MCF 10A (cell line): ENCODE results near the gene BMP10. TPM values are rescaled to one million over a fixed set of nuclear protein-coding genes. Genes with fewer than 3 reads are reported as not detected.

Experiments
- BruUV-seq: library from RNA; stranded (reverse); fragments of 400-500 nt; replicated peaks from 2 replicates; lab custom pipeline; 2021; lab: Mats Ljungman, UMichigan
- CTCF ChIA-PET: fragments of 300-600 bp; sonication (Branson Sonifier 250); formaldehyde crosslinking; extraction: SDS; loops from one replicate; lab custom pipeline; 2021; ENCODE audit warnings: antibody characterized with exemption, inconsistent platforms; lab: Yijun Ruan, JAX
- POLR2A ChIA-PET: fragments of 300-600, 350-650 bp; sonication (Branson Sonifier 250); formaldehyde crosslinking; extraction: SDS; loops from one replicate; lab custom pipeline; 2020; ENCODE audit warnings: antibody characterized with exemption, inconsistent platforms; lab: Yijun Ruan, JAX
- DNase-seq: peaks from one replicate; pipeline ENCODE4 v3.0.0-alpha.2; 2018; ENCODE audit not compliant: unreplicated experiment
- H3K27ac Mint-ChIP-seq: one replicate; pipeline ENCODE4 v1.8.0; 2022; ENCODE audit warnings: mild to moderate bottlenecking, low read depth, mixed read lengths; ENCODE audit not compliant: unreplicated experiment
- H3K27me3 Mint-ChIP-seq: one replicate; pipeline ENCODE4 v1.8.0; 2022; ENCODE audit warnings: mixed read lengths; ENCODE audit not compliant: insufficient read depth, unreplicated experiment
- H3K36me3 Mint-ChIP-seq: one replicate; pipeline ENCODE4 v1.8.0; 2022; ENCODE audit warnings: mild to moderate bottlenecking, moderate library complexity, mixed read lengths; ENCODE audit not compliant: insufficient read depth, unreplicated experiment
- H3K4me1 Mint-ChIP-seq: one replicate; pipeline ENCODE4 v1.8.0; 2022; ENCODE audit warnings: mixed read lengths; ENCODE audit not compliant: insufficient read depth, unreplicated experiment
- H3K4me3 Mint-ChIP-seq: one replicate; pipeline ENCODE4 v1.8.0; 2022; ENCODE audit warnings: mild to moderate bottlenecking, moderate library complexity, mixed read lengths; ENCODE audit not compliant: unreplicated experiment
- H3K9me3 Mint-ChIP-seq: one replicate; pipeline ENCODE4 v1.8.0; 2022; ENCODE audit warnings: mixed read lengths; ENCODE audit not compliant: unreplicated experiment
- intact Hi-C: fragments of 100-400 bp; cut with micrococcal nuclease; formaldehyde crosslinking; loops from 2 replicates; pipeline ENCODE4 v1.14.1; 2022
- total RNA-seq: library from RNA; stranded (reverse); gene quantifications from 2 replicates; pipeline ENCODE4 v1.2.3, GENCODE V29; 2022
- TF ChIP-seq, protein P1 (sequence below): fragments of 200-600 bp; IDR thresholded peaks from one replicate; pipeline ENCODE4 v1.8.0; 2022; ENCODE audit warnings: antibody characterized with exemption, mild to moderate bottlenecking; ENCODE audit not compliant: unreplicated experiment

Gene BMP10
- total RNA-seq, 1 experiment from 2014 or later = not detected

DNA sequence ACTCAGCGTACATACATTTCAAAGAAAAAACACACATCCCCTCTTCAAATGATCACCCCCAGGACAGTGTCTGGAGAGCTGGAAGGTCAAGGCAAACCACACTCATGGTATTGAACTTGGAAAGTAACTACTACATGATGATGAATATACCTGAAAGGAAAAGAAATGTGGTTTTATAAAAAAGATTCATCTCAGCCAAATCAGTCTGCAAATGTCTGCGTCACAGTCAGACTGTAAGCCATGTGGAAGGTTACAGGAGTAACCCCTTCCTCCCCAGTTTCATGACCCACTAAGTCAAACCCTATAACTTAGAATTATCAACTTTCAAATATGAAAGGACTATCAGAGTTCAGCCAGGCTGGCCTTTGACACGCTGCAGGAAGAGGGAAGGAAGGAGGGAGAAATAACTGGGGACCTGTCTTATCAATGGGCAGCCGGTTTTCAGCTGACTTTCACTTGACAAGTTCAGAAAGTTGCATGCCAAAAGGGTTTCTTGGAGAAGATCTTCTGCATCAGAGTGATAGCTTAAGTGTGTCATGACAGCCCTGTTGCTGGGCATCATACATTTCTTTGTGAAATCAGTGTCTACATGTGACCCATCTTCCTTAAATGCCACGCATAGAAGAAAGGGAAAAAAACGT lies 7.0 kb upstream of the BMP10 start:
- ChIA-PET POLR2A (interaction anchor here (0.7 to 0.9 kb wide), 2 partner anchors 10 to 398 kb away, joined by 3 read pairs; no protein-coding TSS in a partner anchor), CTCF (interaction anchor here (1.3 kb wide), 1 partner anchor 29 kb away, joined by 3 read pairs; no protein-coding TSS in a partner anchor)
- Mint-ChIP-seq H3K27ac (no peak overlapping the region), H3K4me1 (no peaks in the 10 kb centered on the region), H3K36me3 (no peaks in the 10 kb centered on the region), H3K4me3 (no peak overlapping the region), H3K9me3 (no peaks in the 10 kb centered on the region), H3K27me3 (peaks cover 46% of the 10 kb centered on the region)
- intact Hi-C loops = no loop called here
- no peak for DNase-seq
- BruUV-seq = no TSS peak
- TF ChIP-seq, protein P1, sequence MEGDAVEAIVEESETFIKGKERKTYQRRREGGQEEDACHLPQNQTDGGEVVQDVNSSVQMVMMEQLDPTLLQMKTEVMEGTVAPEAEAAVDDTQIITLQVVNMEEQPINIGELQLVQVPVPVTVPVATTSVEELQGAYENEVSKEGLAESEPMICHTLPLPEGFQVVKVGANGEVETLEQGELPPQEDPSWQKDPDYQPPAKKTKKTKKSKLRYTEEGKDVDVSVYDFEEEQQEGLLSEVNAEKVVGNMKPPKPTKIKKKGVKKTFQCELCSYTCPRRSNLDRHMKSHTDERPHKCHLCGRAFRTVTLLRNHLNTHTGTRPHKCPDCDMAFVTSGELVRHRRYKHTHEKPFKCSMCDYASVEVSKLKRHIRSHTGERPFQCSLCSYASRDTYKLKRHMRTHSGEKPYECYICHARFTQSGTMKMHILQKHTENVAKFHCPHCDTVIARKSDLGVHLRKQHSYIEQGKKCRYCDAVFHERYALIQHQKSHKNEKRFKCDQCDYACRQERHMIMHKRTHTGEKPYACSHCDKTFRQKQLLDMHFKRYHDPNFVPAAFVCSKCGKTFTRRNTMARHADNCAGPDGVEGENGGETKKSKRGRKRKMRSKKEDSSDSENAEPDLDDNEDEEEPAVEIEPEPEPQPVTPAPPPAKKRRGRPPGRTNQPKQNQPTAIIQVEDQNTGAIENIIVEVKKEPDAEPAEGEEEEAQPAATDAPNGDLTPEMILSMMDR = no peak

DNA sequence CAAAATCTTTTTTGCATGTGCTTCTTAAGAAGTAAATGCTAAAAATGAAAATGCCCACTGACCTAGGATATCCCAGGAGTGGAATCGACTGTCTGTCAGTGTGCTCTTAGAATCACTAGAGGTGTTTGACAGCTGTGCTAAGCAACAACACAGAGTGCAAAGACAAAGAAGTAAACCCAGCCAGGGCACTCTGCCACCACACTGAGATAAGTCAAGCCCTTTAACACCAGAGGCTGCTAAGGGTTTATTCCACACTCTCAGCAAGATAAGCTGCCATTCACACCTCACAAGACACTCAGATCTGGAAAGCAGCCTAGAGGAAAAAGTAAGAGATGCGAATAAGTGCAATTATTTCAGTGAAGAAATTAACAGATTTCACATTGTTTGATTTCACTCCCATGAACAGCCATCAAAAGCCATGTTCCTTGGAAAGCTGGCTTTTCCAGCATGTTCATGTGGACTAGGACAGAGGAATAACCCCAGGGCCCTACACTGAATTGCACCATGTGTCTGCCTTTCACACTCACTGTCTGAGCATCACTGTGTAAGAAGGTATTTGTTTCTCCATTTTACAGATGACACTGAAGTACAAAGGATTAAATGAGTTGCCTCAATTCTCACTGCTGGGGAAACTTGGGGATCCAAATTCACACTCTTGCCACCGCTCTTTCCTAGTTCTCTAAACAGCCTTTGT lies 6.0 kb upstream of the BMP10 start:
- DNase-seq = no peak
- intact Hi-C loops = no loop called here
- H3K4me3 Mint-ChIP-seq = no peak overlapping the region
- BruUV-seq = no TSS peak
- peaks cover 39% of the 10 kb centered on the region for H3K27me3 Mint-ChIP-seq
- H3K27ac Mint-ChIP-seq = no peak overlapping the region
- POLR2A ChIA-PET = interaction anchor here (0.7 to 1.2 kb wide), 3 partner anchors 9 to 229 kb away, joined by 3 to 4 read pairs (median 3); no protein-coding TSS in a partner anchor
- TF ChIP-seq, protein P1 = no peak
- H3K4me1 Mint-ChIP-seq = no peaks in the 10 kb centered on the region
- no peaks in the 10 kb centered on the region for H3K36me3 Mint-ChIP-seq
- H3K9me3 Mint-ChIP-seq = no peaks in the 10 kb centered on the region
- CTCF ChIA-PET = interaction anchor here (0.6 to 1.3 kb wide), 3 partner anchors 10 to 18 kb away, joined by 3 read pairs; no protein-coding TSS in a partner anchor

DNA sequence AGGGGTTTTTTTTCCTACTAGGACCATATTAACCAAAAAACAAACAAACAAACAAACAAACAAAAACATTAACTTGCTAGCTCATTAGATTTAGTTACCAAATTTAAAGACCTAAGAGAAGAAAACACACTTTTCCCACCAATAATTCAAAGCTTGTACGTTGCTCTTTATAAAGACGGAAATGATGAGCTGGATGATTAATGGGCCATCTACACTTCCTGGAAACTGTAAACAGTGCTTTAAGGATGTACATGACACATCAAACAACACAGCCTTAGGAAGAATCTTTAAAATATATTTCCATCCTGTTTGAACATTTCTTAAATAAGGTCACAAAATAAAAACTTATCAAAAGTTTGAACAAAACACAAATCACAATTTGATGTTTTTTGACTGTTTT lies 982 bp downstream of the BMP10 start:
- POLR2A ChIA-PET = no interaction called here
- H3K4me3 Mint-ChIP-seq = no peak overlapping the region

DNA sequence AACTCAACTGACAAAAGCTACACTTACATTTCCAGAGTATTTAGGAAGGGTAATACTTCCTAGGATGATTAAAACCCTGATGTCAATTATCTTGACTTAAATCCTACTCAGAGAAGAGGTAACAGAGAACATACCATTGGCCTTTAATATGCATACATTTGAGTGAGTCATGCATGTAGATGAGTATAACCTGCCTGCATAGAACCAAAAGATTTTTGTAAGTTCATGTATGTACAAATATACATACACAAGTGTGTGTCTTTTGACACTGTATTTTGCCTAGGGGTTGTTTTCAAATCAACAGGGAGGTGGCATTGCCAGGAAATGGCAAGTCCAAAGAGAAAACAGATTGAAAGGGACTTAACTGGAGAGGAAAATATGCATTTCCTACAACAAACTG lies 6.1 kb downstream of the BMP10 start:
- BruUV-seq = no TSS peak

More for the DNA sequence above, 982 bp downstream of the BMP10 start:
- TF ChIP-seq, protein P1 = no peak
- peak; percentile 5 for DNase-seq
- no peak overlapping the region for H3K27ac Mint-ChIP-seq
- H3K4me1 Mint-ChIP-seq = no peaks in the 10 kb centered on the region
- H3K36me3 Mint-ChIP-seq = peaks cover 6% of the 10 kb centered on the region
- no peaks in the 10 kb centered on the region for H3K9me3 Mint-ChIP-seq
- CTCF ChIA-PET = interaction anchor here (0.6 kb wide), 1 partner anchor 118 kb away, joined by 4 read pairs; no protein-coding TSS in a partner anchor
- BruUV-seq = no TSS peak
- H3K27me3 Mint-ChIP-seq = no peaks in the 10 kb centered on the region
- intact Hi-C loops = no loop called here

More for the DNA sequence above, 6.1 kb downstream of the BMP10 start:
- POLR2A ChIA-PET = no interaction called here
- intact Hi-C loops = no loop called here
- H3K4me1 Mint-ChIP-seq = no peaks in the 10 kb centered on the region
- TF ChIP-seq, protein P1 = no peak
- peaks cover 6% of the 10 kb centered on the region for H3K36me3 Mint-ChIP-seq
- no peak overlapping the region for H3K4me3 Mint-ChIP-seq
- DNase-seq = no peak
- no peaks in the 10 kb centered on the region for H3K9me3 Mint-ChIP-seq
- H3K27me3 Mint-ChIP-seq = no peaks in the 10 kb centered on the region
- H3K27ac Mint-ChIP-seq = no peak overlapping the region
- CTCF ChIA-PET = interaction anchor here (1.7 kb wide), 1 partner anchor 45 kb away, joined by 5 read pairs; no protein-coding TSS in a partner anchor
